H1 (cell line): ENCODE results near the gene IRF4. TPM values are rescaled to one million over a fixed set of nuclear protein-coding genes. Genes with fewer than 3 reads are reported as not detected.

ENCODE experiments used
- CTCF ChIA-PET: fragments of 300-600 bp; sonication (Branson Sonifier 250); formaldehyde crosslinking; loops from one replicate; lab custom pipeline; 2021; ENCODE audit not compliant: partially characterized antibody; lab: Charles Lee
- POLR2A ChIA-PET: fragments of 300-600 bp; sonication (Branson Sonifier 250); formaldehyde crosslinking; loops from one replicate; lab custom pipeline; 2021; ENCODE audit warnings: inconsistent platforms; ENCODE audit not compliant: partially characterized antibody; lab: Charles Lee
- DNase-seq, 2 experiments: peaks; one replicate each; pipeline versions ENCODE4 v3.0.0 to v3.0.0-alpha.2; 2010 to 2022; ENCODE audit warnings: low spot score in 2 of 2, low read depth in 1 of 2, mixed read lengths in 1 of 2
- FAIRE-seq: peaks from 2 replicates; lab custom pipeline; 2011; peaks lifted over from hg19 to GRCh38; lab: Jason Lieb, UNC
- H2AFZ ChIP-seq: 2 replicates; pipeline ENCODE4 v1.8.1; 2012; ENCODE audit warnings: low read length, inconsistent platforms
- H2AK5ac ChIP-seq: 2 replicates; pipeline ENCODE4 v1.6.1; 2013; ENCODE audit warnings: low read depth, low read length
- H2BK120ac ChIP-seq: replicated peaks from 2 replicates; pipeline ENCODE3; 2013; ENCODE audit warnings: low read depth, low read length, inconsistent platforms
- H2BK12ac ChIP-seq: 2 replicates; pipeline ENCODE4 v1.6.1; 2013; ENCODE audit warnings: low read depth, low read length
- H2BK15ac ChIP-seq: 2 replicates; pipeline ENCODE4 v1.6.1; 2013; ENCODE audit warnings: low read length
- H2BK20ac ChIP-seq: 2 replicates; pipeline ENCODE4 v1.6.1; 2013; ENCODE audit warnings: low read length
- H2BK5ac ChIP-seq: 2 replicates; pipeline ENCODE4 v1.6.1; 2013; ENCODE audit warnings: low read depth, low read length
- H3K14ac ChIP-seq: 2 replicates; pipeline ENCODE4 v1.6.1; 2013; ENCODE audit warnings: inconsistent platforms; ENCODE audit not compliant: insufficient read length
- H3K18ac ChIP-seq: 2 replicates; pipeline ENCODE4 v1.6.1; 2013; ENCODE audit warnings: low read length; ENCODE audit errors: extremely low read depth
- H3K23ac ChIP-seq: 2 replicates; pipeline ENCODE4 v1.6.1; 2013; ENCODE audit warnings: inconsistent platforms; ENCODE audit not compliant: insufficient read length
- H3K23me2 ChIP-seq: 2 replicates; pipeline ENCODE4 v1.6.1; 2013; ENCODE audit warnings: low read depth, low read length
- H3K27ac ChIP-seq: 2 replicates; pipeline ENCODE4 v1.6.1; 2011; ENCODE audit warnings: low read depth, low read length, inconsistent platforms
- H3K27me3 ChIP-seq, 4 experiments: replicated peaks in 1 of 4; 1 replicate in 1 of 4; 2 replicates in 3 of 4; pipeline versions ENCODE4 v1.6.1 to v1.8.1; 2011 to 2013; ENCODE audit warnings: low read length in 3 of 4, mild to moderate bottlenecking in 3 of 4, inconsistent platforms in 2 of 4, mixed read lengths in 2 of 4, moderate library complexity in 1 of 4; ENCODE audit not compliant: control insufficient read depth in 3 of 4, insufficient read depth in 3 of 4; ENCODE audit errors: extremely low read depth in 1 of 4
- H3K36me3 ChIP-seq, 4 experiments: 2 replicates each; pipeline versions ENCODE4 v1.6.1 to v1.8.1; 2011 to 2013; ENCODE audit warnings: mild to moderate bottlenecking in 4 of 4, low read length in 3 of 4, moderate library complexity in 2 of 4, control low read depth in 1 of 4, inconsistent platforms in 1 of 4; ENCODE audit not compliant: insufficient read depth in 4 of 4, control insufficient read depth in 2 of 4
- H3K4ac ChIP-seq: replicated peaks from 2 replicates; pipeline ENCODE3; 2013; ENCODE audit warnings: low read length, low read depth, mixed read lengths, inconsistent platforms; ENCODE audit not compliant: insufficient read length
- H3K4me1 ChIP-seq, 4 experiments: replicated peaks in 1 of 4; 1 replicate in 1 of 4; 2 replicates in 3 of 4; pipeline versions ENCODE4 v1.6.1 to v1.8.1; 2011 to 2013; ENCODE audit warnings: low read length in 3 of 4, inconsistent platforms in 2 of 4, mixed read lengths in 1 of 4; ENCODE audit not compliant: insufficient read depth in 4 of 4, control insufficient read depth in 3 of 4
- H3K4me2 ChIP-seq, 2 experiments: 2 replicates each; pipeline versions ENCODE4 v1.6.1 to v1.8.1; 2011 to 2013; ENCODE audit warnings: low read depth in 2 of 2, low read length in 2 of 2, control low read depth in 1 of 2, inconsistent platforms in 1 of 2, mild to moderate bottlenecking in 1 of 2; ENCODE audit not compliant: insufficient read depth in 1 of 2
- H3K4me3 ChIP-seq, 4 experiments: fragments of 200-600, 300-600 bp in 1 of 4; sonication (generic), shearing (Covaris generic), sonication (Bioruptor Twin) in 1 of 4; 2 replicates each; pipeline versions ENCODE4 v1.5.1 to v1.8.1; 2011 to 2016; ENCODE audit warnings: low read length in 4 of 4, low read depth in 3 of 4, control low read depth in 2 of 4, inconsistent platforms in 2 of 4, mild to moderate bottlenecking in 2 of 4, mixed read lengths in 1 of 4, moderate library complexity in 1 of 4; ENCODE audit not compliant: insufficient read depth in 2 of 4; ENCODE audit errors: extremely low read depth in 1 of 4
- H3K56ac ChIP-seq: replicated peaks from 2 replicates; pipeline ENCODE3; 2013; ENCODE audit warnings: low read depth, mild to moderate bottlenecking, mixed read lengths, low read length, inconsistent platforms; ENCODE audit not compliant: insufficient read length
- H3K79me1 ChIP-seq: 2 replicates; pipeline ENCODE4 v1.6.1; 2013; ENCODE audit warnings: low read depth, low read length, control low read depth
- H3K79me2 ChIP-seq, 2 experiments: 2 replicates each; pipeline versions ENCODE4 v1.6.1 to v1.8.1; 2012 to 2013; ENCODE audit warnings: low read length in 2 of 2, mild to moderate bottlenecking in 2 of 2, inconsistent platforms in 1 of 2; ENCODE audit not compliant: insufficient read depth in 2 of 2, control insufficient read depth in 1 of 2
- H3K9ac ChIP-seq, 4 experiments: replicated peaks in 1 of 4; 1 replicate in 1 of 4; 2 replicates in 3 of 4; pipeline versions ENCODE4 v1.6.1 to v1.8.1; 2011 to 2013; ENCODE audit warnings: low read depth in 3 of 4, low read length in 3 of 4, control low read depth in 2 of 4, mild to moderate bottlenecking in 2 of 4, moderate library complexity in 2 of 4, inconsistent platforms in 1 of 4; ENCODE audit errors: extremely low read depth in 1 of 4
- H3K9me3 ChIP-seq, 2 experiments: 2 replicates each; pipeline versions ENCODE4 v1.6.1 to v1.8.1; 2012 to 2013; ENCODE audit warnings: mild to moderate bottlenecking in 2 of 2, moderate library complexity in 2 of 2, control low read depth in 1 of 2, inconsistent platforms in 1 of 2, low read depth in 1 of 2, low read length in 1 of 2, mixed read lengths in 1 of 2; ENCODE audit not compliant: insufficient read depth in 2 of 2
- H4K20me1 ChIP-seq, 2 experiments: replicated peaks in 1 of 2; 2 replicates each; pipeline versions ENCODE3 to v1.8.1; 2011 to 2013; ENCODE audit warnings: inconsistent platforms in 2 of 2, low read length in 2 of 2, mild to moderate bottlenecking in 1 of 2; ENCODE audit not compliant: insufficient read depth in 2 of 2, control insufficient read depth in 1 of 2
- H4K5ac ChIP-seq: 2 replicates; pipeline ENCODE4 v1.6.1; 2013; ENCODE audit warnings: low read length, low read depth, mixed read lengths, inconsistent platforms; ENCODE audit not compliant: insufficient read length
- H4K8ac ChIP-seq: 2 replicates; pipeline ENCODE4 v1.8.0; 2013; ENCODE audit warnings: mild to moderate bottlenecking, moderate library complexity, low read length, inconsistent platforms; ENCODE audit not compliant: insufficient read depth; ENCODE audit errors: extremely low read depth
- H4K91ac ChIP-seq: replicated peaks from 2 replicates; pipeline ENCODE3; 2013; ENCODE audit warnings: low read length, mixed read lengths, inconsistent platforms; ENCODE audit not compliant: insufficient read length
- ASH2L ChIP-seq: fragments of 200-600, 300-600 bp; sonication (generic); IDR thresholded peaks from one replicate; pipeline ENCODE4 v1.7.1; 2017; ENCODE audit warnings: low read length
- ATF2 ChIP-seq: IDR thresholded peaks from 2 replicates; pipeline ENCODE4 v1.6.1; 2012; ENCODE audit warnings: low read length, inconsistent platforms
- BCL11A ChIP-seq, 2 experiments: IDR thresholded peaks; one replicate each; pipeline ENCODE4 v1.6.1; 2011; ENCODE audit warnings: low read depth in 2 of 2, low read length in 2 of 2, mild to moderate bottlenecking in 2 of 2
- EP300 ChIP-seq, 2 experiments: IDR thresholded peaks; 1 replicate in 1 of 2; 2 replicates in 1 of 2; pipeline ENCODE4 v1.6.1; 2011 to 2012; ENCODE audit warnings: low read depth in 2 of 2, low read length in 2 of 2, mild to moderate bottlenecking in 2 of 2, borderline replicate concordance in 1 of 2, inconsistent platforms in 1 of 2, moderate library complexity in 1 of 2
- POLR2AphosphoS5 ChIP-seq: IDR thresholded peaks from 2 replicates; pipeline ENCODE4 v1.6.1; 2011; ENCODE audit warnings: low read depth, low read length
- SIRT6 ChIP-seq: IDR thresholded peaks from one replicate; pipeline ENCODE4 v1.7.1; 2012; ENCODE audit warnings: low read length, inconsistent platforms
- SIX5 ChIP-seq: IDR thresholded peaks from 2 replicates; pipeline ENCODE4 v1.6.1; 2011; ENCODE audit warnings: mild to moderate bottlenecking, low read depth, low read length
- TCF12 ChIP-seq: IDR thresholded peaks from 2 replicates; pipeline ENCODE4 v1.6.1; 2011; ENCODE audit warnings: low read depth, mild to moderate bottlenecking, low read length
- WGBS, 2 experiments: shearing (Covaris generic) in 1 of 2; methylation state at CpG; one replicate each; pipeline versions ENCODE4 v1.1.6 to v1.1.7; 2013 to 2015; ENCODE audit warnings: low lambda C conversion rate in 2 of 2, mixed read lengths in 2 of 2, inconsistent platforms in 1 of 2, low coverage in 1 of 2, missing lambda C conversion rate in 1 of 2; ENCODE audit not compliant: insufficient replicate concordance in 2 of 2, insufficient coverage in 1 of 2, insufficient read length in 1 of 2; ENCODE audit errors: extremely low coverage in 1 of 2, missing lambda C conversion rate in 1 of 2; 5-methylcytosine and 5-hydroxymethylcytosine counted together
- polyA plus RNA-seq, 7 experiments: library from polyadenylated mRNA; depleted of rRNA in 3 of 7; stranded (reverse) in 5 of 7; unstranded in 2 of 7; fragments of >200 nt in 5 of 7; fragments of 200-250 nt in 2 of 7; gene quantifications; 1 replicate in 5 of 7; 2 replicates in 1 of 7; 4 replicates in 1 of 7; pipeline versions ENCODE4 v1.2.1 to v1.2.3, GENCODE V29; 2011 to 2013; ENCODE audit warnings: missing spikeins in 2 of 7, mixed read lengths in 2 of 7
- total RNA-seq: library from RNA; stranded (reverse); fragmentation: NEBNext Ultra II Directional; extraction: Animal tissue kit (Norgen Biotek cat#: 25700); gene quantifications from 2 replicates; pipeline ENCODE4 v1.2.1, GENCODE V29; 2021
- TF ChIP-seq, protein P1 (sequence below): IDR thresholded peaks from 2 replicates; pipeline ENCODE4 v1.6.1; 2011; ENCODE audit warnings: low read depth, mild to moderate bottlenecking, low read length; ENCODE audit not compliant: insufficient read depth

The IRF4 gene
- total and polyA plus RNA-seq, 2 of the 8 experiments (the other 6 are each of a cell fraction or from before 2014, with no cell fraction given) = 0.77 to 2.1 TPM

DNA sequence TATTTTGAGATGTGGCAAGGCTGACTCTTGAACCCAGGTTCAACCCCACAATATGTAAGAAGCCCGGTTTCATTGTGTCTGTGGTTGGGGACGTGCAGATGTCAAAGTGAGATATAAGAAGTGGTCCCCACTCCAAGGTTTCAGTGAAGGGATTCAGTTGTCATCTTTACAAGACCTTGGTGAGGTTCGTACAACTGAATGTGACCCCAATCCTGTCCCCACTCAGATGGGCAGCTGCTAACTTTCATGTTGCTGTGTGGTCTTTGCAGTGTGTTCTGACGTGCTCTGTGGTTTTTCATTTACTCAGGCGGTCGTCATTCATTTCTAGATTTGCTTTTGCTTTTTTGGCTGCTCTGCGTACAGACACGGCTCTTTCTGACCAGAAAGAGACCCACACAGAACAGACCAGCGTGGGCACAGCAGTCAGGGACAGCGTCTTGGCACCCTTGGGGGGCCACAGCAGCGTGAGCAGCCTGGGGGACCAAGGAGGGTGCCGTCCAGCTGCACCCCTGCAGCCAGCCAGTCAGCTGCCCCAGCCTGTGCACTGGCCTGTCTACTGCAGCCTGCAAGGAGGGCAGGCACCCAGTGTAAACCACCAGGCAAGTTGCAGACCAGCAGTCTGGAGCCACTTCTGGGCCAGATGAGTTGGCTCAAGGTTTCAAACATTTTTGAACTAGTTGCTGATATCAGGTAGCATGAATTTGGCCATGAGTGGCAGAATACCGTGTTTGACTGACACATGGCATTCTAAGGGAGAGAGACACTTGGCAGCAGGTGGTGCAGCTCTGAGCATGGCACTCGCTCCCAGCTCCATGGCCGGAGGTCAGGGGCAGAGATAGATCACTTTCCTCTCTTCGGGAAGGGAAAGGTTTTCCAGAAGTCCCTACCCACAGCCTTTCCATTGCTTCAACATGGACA lies 49.4 kb upstream of the IRF4 start:
- Histone ChIP-seq H3K4me2 (no peak overlapping the region), H3K56ac (no peak overlapping the region), H3K23ac (no peak overlapping the region), H3K4me3 (no peak overlapping the region), H2BK20ac (no peak overlapping the region), H3K14ac (no peak overlapping the region), H2BK5ac (no peak overlapping the region), H3K23me2 (no peaks in the 10 kb centered on the region; the same call in 1 of the 2 replicates), H3K79me1 (peaks cover 3% of the 10 kb centered on the region; the same call in 1 of the 2 replicates), H3K4me1 (no peaks in the 10 kb centered on the region), H3K9me3 (peaks cover 37 to 75% of the 10 kb centered on the region in 2 experiments), H2AFZ (no peak overlapping the region), H3K79me2 (no peaks in the 10 kb centered on the region), H2BK12ac (no peak overlapping the region), H3K27me3 (no peaks in the 10 kb centered on the region; a peak in 1 of 7 replicates), H4K20me1 (peaks cover 0 to 2% of the 10 kb centered on the region in 2 experiments), H4K5ac (no peak overlapping the region), H3K27ac (no peak overlapping the region), H2BK120ac (no peak overlapping the region), H4K91ac (no peak overlapping the region), H3K4ac (no peak overlapping the region), H2BK15ac (no peak overlapping the region), H3K36me3 (no peaks in the 10 kb centered on the region), H3K18ac (no peak overlapping the region), H3K9ac (no peak overlapping the region; a peak in 1 of 7 replicates), H4K8ac (peak overlapping the region; percentile 40; the same call in 1 of the 2 replicates), H2AK5ac (no peak overlapping the region)
- WGBS, 2 experiments = 75% methylated on average over 16 of the region's 16 CpGs; no CpG with 5 or more reads in 1 of the 2 experiments
- DNase-seq = no peak
- ChIA-PET POLR2A (interaction anchor here (1.6 kb wide), 1 partner anchor 11 kb away, joined by 5 read pairs; no protein-coding TSS in a partner anchor), CTCF (interaction anchor here (0.7 kb wide), 1 partner anchor 26 kb away, joined by 3 read pairs; no protein-coding TSS in a partner anchor)
- no peak for FAIRE-seq
- TF ChIP-seq SIX5 = no peak
- no peak for TF ChIP-seq BCL11A (IDR thresholded peaks at IDR 0.05; ENCODE audit: low read depth in 2 of 2, low read length in 2 of 2)
- no peak for TF ChIP-seq TCF12
- TF ChIP-seq EP300 (IDR thresholded peaks at IDR 0.05; ENCODE audit: borderline replicate concordance in 1 of 2, low read depth in 2 of 2, low read length in 2 of 2) = no peak
- TF ChIP-seq, protein P1, sequence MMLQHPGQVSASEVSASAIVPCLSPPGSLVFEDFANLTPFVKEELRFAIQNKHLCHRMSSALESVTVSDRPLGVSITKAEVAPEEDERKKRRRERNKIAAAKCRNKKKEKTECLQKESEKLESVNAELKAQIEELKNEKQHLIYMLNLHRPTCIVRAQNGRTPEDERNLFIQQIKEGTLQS = no peak
- TF ChIP-seq SIRT6 = no peak
- TF ChIP-seq POLR2AphosphoS5 = no peak
- no peak for TF ChIP-seq ASH2L
- TF ChIP-seq ATF2 = no peak
